RWPE2 (cell line): Measurements from ENCODE around the gene HES1.

Source experiments
- ATAC-seq: fragments of 200-7000 bp; cut with Tn5 transposase; 3 replicates; pipeline ENCODE4 v1.9.1; 2021; ENCODE audit warnings: low read depth
- DNase-seq: peaks from one replicate; pipeline ENCODE4 v3.0.0-alpha.2; 2020; ENCODE audit warnings: low spot score
- H3K27ac ChIP-seq: fragments of 450-650 bp; 2 replicates; pipeline ENCODE4 v1.5.1; 2017; ENCODE audit warnings: mild to moderate bottlenecking; ENCODE audit not compliant: poor library complexity, severe bottlenecking
- H3K27me3 ChIP-seq: fragments of 250-450 bp; sonication (Bioruptor Pico); 2 replicates; pipeline ENCODE4 v1.5.1; 2021; ENCODE audit warnings: mild to moderate bottlenecking, moderate library complexity; ENCODE audit not compliant: insufficient read depth, poor library complexity, severe bottlenecking
- H3K36me3 ChIP-seq: fragments of 250-450 bp; sonication (Bioruptor Pico); 2 replicates; pipeline ENCODE4 v1.5.1; 2020; ENCODE audit warnings: low read depth, mild to moderate bottlenecking, moderate library complexity
- H3K4me1 ChIP-seq: fragments of 250-450 bp; sonication (Bioruptor Pico); 2 replicates; pipeline ENCODE4 v1.5.1; 2021; ENCODE audit warnings: mild to moderate bottlenecking, moderate library complexity; ENCODE audit not compliant: insufficient read depth, poor library complexity, severe bottlenecking
- H3K4me3 ChIP-seq: fragments of 250-450 bp; sonication (Bioruptor Pico); 2 replicates; pipeline ENCODE4 v1.5.1; 2021; ENCODE audit warnings: mild to moderate bottlenecking, moderate library complexity; ENCODE audit not compliant: severe bottlenecking
- H3K9me3 ChIP-seq: fragments of 250-450 bp; sonication (Bioruptor Pico); 2 replicates; pipeline ENCODE4 v1.5.1; 2021; ENCODE audit warnings: mild to moderate bottlenecking, moderate library complexity; ENCODE audit not compliant: severe bottlenecking
- TF ChIP-seq, protein P1 (sequence below): fragments of 450-650 bp; IDR thresholded peaks from one replicate; pipeline ENCODE4 v1.5.1; 2017; ENCODE audit warnings: mild to moderate bottlenecking, moderate library complexity; ENCODE audit not compliant: poor library complexity, severe bottlenecking

The HES1 gene

GRCh38 chr3:194160158-194160557 lies 24.2 kb downstream of the HES1 start:
- no peak for DNase-seq
- no peak for ATAC-seq
- Histone ChIP-seq H3K27me3 (no peaks in the 10 kb centered on the region), H3K9me3 (no peaks in the 10 kb centered on the region), H3K36me3 (no peaks in the 10 kb centered on the region), H3K27ac (no peak overlapping the region), H3K4me1 (peaks cover 4% of the 10 kb centered on the region), H3K4me3 (no peak overlapping the region)
- TF ChIP-seq, protein P1, sequence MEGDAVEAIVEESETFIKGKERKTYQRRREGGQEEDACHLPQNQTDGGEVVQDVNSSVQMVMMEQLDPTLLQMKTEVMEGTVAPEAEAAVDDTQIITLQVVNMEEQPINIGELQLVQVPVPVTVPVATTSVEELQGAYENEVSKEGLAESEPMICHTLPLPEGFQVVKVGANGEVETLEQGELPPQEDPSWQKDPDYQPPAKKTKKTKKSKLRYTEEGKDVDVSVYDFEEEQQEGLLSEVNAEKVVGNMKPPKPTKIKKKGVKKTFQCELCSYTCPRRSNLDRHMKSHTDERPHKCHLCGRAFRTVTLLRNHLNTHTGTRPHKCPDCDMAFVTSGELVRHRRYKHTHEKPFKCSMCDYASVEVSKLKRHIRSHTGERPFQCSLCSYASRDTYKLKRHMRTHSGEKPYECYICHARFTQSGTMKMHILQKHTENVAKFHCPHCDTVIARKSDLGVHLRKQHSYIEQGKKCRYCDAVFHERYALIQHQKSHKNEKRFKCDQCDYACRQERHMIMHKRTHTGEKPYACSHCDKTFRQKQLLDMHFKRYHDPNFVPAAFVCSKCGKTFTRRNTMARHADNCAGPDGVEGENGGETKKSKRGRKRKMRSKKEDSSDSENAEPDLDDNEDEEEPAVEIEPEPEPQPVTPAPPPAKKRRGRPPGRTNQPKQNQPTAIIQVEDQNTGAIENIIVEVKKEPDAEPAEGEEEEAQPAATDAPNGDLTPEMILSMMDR = no peak

- TF ChIP-seq, protein P1 = no peak
- H3K4me1 ChIP-seq = peaks cover 4% of the 10 kb centered on the region
- H3K27ac ChIP-seq = no peak overlapping the region
- no peaks in the 10 kb centered on the region for H3K9me3 ChIP-seq
- H3K36me3 ChIP-seq = no peaks in the 10 kb centered on the region
- H3K4me3 ChIP-seq = no peak overlapping the region
- H3K27me3 ChIP-seq = no peaks in the 10 kb centered on the region
- ATAC-seq (peak; percentile 47), DNase-seq (no peak)
Measured at GRCh38 chr3:194161131-194162045, 25.4 kb downstream of the HES1 start.

- Histone ChIP-seq H3K4me3 (no peak overlapping the region), H3K27me3 (no peaks in the 10 kb centered on the region), H3K4me1 (peaks cover 4% of the 10 kb centered on the region), H3K27ac (no peak overlapping the region), H3K36me3 (no peaks in the 10 kb centered on the region), H3K9me3 (no peaks in the 10 kb centered on the region)
- ATAC-seq (no peak), DNase-seq (no peak)
- TF ChIP-seq, protein P1 = no peak
Measured at GRCh38 chr3:194162070-194162678, 26.2 kb downstream of the HES1 start.

GRCh38 chr3:194162817-194163584 lies 27.1 kb downstream of the HES1 start:
- Histone ChIP-seq H3K4me1 (peaks cover 4% of the 10 kb centered on the region), H3K4me3 (no peak overlapping the region), H3K36me3 (no peaks in the 10 kb centered on the region), H3K9me3 (no peaks in the 10 kb centered on the region), H3K27me3 (no peaks in the 10 kb centered on the region), H3K27ac (no peak overlapping the region)
- TF ChIP-seq, protein P1 = no peak
- DNase-seq = no peak
- no peak for ATAC-seq
